GM12801 (cell line): ENCODE results near the gene ABI3BP.

Source experiments
- CTCF ChIP-seq: IDR thresholded peaks from one replicate; pipeline ENCODE4 v1.5.1; 2011; ENCODE audit warnings: control low read depth; ENCODE audit not compliant: insufficient read length; ENCODE audit errors: extremely low read depth

The ABI3BP gene

GRCh38 chr3:101009386-101009785, 16.2 kb upstream of the ABI3BP start:
- no peak for TF ChIP-seq CTCF

- no peak for TF ChIP-seq CTCF
These were observed 5.9 kb upstream of the ABI3BP start for GRCh38 chr3:100999160-100999559.

DNA sequence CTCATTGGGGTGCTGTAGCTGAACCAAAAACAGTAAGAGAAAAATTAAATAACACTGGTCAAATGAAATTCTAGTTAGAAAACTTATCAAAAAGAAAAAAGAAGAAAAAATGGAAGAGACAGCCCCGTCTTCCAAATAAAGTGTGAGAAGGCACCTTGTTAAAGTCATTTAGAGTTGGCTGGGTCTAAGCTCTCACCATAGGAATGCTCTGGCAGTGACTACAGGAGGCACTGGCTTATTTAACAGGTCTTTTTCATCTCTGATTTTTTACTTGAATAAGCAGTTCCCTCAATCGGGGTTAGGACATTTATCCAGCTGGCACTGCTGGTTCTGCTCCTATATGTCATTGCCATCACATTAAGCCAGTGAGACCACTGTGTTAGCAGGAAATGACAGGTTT, 1.6 kb upstream of the ABI3BP start:
- no peak for TF ChIP-seq CTCF

DNA sequence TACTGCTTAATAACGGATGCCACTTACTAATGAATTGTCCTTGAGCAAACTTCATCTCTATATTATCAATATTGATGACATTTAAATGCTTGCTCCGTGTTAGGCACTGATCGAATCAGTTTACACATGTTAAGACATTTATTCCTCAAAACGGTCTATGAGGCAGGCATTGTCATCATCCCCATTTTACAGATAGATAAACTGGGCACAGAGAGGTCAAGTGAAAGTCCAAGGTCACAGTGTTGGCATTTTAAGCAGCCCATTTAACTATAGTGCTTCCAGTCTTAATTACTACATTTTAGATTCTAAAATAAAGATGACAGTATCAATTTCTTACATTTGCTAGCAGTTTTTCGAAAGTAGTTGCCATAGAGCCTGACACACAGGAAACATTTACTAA, 966 bp upstream of the ABI3BP start:
- TF ChIP-seq CTCF: no peak

- TF ChIP-seq CTCF: no peak
These were observed 799 bp downstream of the ABI3BP start for GRCh38 chr3:100992231-100993012.

- TF ChIP-seq CTCF: no peak
These were observed 5.1 kb downstream of the ABI3BP start for GRCh38 chr3:100988080-100988479.

GRCh38 chr3:100984308-100984707, 8.9 kb downstream of the ABI3BP start:
- no peak for TF ChIP-seq CTCF
